Fibroblast of skin of right quadriceps (primary cell): ENCODE measurements around the gene TSTD2.
A peak's percentile ranks its signal among the peaks of the same experiment; 100 is the strongest.
"Not testable (repeated sequence)": the region's sequence is repeated elsewhere in the genome, so short reads cannot be mapped to it uniquely, and the experiment has no call there.

ENCODE experiments used
- DNase-seq: peaks from one replicate; pipeline ENCODE4 v3.0.0-alpha.2; 2013

Gene TSTD2

DNA sequence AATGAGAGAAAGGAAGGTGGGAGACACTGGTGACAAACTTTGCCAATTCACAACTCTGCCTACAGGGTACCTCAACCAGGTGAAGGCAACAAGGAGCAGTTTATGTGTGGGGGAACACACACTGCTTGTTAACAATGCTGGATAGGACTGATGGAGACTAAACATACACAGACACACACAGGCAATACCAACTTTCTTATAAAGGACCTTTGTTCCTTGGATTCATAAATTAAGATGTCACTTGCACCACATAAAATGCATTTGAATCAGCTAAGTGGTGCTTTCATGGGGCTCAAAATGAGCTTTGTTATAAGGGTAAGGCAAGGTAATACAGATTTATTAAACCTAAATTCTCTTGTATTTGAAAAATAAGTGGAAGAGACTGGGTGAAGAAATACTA, 4.0 kb downstream of the TSTD2 start:
- DNase-seq, result no peak

DNA sequence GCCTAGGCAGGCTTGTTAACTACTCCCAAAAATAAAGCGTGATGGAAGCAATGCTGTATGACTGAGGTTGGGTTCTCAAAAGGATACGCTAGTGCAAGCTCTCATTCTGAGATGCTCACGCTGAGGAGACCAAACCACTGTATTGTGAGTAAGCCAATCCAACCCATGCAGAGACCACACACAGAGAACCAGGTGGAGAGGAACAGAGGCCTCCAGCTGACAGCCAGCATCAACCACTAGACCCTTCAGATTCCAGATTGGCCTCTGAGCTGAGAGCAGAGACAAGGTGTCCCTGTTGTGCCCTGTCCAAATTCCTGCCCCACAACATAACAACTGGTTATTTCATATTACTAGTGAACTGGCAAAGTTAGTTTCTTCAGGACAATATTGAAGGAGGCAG, 4.5 kb downstream of the TSTD2 start:
- DNase-seq, result no peak

DNA sequence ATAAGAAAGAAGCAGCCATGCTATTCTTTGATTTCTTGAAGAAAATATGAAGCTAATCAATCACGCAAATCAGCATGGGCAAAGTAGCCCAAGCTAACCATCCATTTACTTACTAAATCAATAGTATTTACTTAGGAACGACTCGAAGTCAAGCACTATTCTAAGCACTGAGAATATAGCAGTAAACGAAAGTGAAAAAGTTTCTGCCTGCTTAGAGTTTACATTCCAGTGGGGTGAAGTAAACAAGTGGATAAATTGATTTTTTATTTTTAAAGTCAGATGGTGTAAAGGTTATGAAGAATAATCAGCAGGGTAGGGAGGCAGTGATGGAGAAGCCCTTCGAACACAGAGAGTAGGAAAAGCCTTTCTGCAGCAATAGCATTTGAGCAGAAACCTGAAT, 5.5 kb downstream of the TSTD2 start:
- no peak for DNase-seq

DNA sequence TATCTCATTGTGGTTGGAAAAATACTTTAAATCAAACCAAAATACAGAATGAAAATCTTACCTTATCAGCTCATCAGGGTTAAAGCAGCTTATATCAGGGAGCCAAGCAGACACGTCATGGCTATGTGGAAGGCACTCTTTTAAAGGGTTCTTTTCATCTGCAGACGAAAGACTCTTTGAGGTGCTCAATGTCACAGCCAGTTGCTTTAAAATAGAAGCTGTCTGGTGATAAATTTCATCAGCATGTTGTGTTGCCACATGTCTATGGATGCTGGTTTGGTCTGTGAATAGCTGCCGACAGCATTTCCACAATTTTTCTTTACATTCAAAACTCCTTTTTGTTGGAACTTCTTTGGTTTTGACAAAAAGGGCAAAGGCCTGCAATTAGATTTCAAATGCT, 7.5 kb downstream of the TSTD2 start:
- no peak for DNase-seq

DNA sequence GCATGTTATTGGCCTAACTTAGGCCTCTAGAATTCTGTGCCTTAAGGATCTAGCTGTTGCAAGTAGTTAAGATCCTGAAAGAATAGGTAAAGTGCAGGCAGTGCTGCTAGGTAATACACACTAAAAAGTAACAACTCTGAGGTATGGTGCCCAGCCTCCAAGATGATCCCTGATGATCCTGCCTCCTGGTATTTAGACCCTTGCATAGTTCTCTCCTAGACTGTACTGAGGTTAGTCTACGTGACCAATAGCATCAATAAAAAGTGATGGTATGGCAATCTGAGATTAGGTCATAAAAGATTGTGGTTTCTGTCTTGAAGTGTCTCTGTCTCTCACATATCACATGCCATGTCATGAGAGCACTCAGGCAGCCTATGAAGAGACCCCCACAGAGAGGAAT, 9.2 kb downstream of the TSTD2 start:
- no peak for DNase-seq

DNA sequence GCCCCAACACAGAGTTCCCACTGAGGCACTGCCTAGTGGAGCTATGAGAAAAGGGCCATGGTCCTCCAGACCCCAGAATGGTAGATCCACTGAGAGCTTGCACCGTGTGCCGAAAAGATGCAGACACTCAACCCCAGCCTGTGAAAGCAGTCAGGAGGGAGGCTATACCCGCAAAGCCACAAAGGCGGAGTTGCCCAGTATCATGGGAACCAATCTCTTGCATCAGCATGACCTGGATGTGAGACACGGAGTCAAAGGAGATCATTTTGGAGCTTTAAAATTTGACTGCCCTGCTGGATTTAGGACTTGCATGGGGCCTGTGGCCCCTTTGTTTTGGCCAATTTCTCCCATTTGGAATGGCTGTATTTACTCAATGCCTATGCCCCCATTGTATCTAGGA, 10.7 kb downstream of the TSTD2 start:
- DNase-seq, result not testable (repeated sequence)

DNA sequence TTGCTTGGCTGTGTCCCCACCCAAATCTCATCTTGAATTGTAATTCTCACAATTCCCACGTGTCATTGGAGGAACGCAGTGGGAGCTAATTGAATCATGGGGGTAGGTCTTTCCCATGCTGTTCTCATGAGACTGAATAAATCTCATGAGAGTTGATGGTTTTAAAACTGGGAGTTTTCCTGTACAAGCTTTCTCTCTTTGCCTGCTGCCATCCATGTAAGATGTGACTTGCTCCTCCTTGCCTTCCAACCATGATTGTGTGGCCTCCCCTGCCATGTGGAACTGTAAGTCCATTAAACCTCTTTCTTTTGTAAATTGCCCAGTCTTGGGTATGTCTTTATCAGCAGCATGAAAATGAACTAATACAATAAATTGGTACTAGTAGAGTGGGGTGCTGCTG, 13.1 kb downstream of the TSTD2 start:
- not testable (repeated sequence) for DNase-seq

DNA sequence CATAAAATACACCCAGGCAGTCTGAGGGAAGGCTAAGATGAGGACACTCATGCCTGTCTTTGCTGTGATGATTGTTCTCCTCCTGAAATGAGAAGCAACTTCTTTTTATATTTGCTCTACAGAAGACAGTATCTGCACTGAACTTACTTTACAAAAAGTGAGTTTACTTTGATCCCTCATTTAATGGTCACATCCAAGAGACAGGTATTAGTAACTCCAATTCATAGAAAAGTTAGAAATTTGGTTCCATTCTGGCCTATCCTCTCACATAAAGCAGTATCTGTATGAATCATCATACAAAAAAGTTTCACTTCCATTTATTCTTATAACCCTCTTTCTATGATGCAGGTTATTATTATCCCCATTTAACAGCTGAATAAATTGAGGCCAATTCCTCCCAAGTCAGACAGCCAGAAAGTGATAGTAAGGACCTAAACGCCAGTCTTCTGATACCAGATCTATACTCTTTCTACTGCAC, 15.2 kb downstream of the TSTD2 start:
- no peak for DNase-seq

DNA sequence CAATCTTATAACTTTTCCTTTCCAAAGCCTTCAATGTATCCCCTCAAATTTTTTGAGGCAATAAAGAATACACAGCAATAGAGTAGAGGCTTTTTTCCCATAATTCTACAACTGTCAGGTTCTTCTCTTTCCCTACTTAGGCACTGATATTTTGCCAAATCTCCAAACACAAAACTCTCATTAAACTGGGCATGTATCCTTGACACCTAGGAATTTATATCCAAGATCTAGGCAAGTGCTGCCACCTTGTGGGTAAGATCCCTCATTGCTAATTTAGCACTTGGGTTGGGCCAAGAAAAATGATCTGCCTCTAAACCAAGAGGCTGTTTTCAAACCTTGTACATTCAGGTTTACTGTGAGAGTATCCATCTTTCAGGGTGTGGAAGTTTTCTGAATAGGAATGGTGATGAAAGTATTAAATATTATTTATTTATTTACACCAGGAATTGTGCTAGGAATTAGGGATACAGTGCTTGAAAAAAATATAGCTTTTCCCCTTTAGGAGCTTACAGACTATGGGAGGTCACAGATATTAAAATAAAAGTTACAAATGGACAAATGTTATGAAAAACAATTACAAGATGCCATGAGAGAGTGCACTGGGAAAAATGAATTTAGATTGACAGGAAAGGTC, 17.6 kb downstream of the TSTD2 start:
- peak; percentile 44 for DNase-seq

DNA sequence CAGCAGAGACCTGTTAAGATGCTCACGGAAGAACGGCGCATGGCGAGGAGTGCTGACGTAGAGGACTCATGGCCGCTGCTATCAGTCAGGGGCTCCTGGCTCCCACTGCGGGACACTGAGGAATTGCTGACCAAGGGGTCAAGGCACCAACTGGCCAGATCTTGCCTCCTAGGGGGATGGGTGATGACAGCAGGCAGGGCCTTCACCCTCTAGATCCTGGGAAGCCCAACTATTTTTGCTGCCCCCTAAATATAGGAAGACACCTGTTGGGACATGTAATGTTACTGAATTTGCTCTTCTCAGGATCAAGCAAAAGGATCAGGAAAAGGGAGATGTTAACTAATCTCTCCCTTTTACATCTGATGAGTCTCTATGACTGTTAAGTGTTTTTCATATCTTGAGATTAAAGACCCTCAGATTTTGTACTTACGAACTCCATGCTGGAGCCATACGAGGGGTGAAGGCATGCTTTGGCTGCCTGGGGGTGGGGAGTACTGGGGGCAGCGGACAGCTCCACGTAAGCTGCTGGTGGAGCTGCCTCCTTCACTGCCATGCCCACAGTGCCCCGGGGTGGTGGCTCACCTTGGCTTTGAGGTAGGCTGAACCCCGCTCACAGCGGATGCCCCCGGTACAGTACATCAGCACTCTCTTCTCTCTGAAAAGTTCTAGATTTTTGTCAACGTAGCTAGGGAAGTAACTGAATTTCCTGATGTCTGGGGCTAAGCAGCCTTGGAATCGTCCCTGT, 28.1 kb downstream of the TSTD2 start:
- no peak for DNase-seq

DNA sequence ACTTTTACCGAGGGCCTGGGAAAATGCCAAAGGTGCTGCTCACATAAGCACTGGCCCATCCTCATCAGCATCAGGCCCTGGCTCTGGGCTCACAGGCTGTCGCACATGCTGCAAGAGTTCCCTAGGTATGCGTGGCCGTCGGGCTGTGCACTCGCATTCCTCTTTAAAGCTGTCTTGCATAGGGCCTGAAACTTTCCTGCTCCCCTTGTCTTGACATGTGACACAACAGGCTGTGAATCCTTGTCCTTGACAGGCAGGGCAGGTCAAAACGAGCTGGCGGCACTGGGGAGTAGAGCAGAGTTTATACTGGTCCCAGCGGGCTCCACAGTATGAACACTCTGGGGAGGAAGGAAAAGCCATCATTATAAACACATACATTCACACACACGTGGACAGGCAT, 30.7 kb downstream of the TSTD2 start:
- DNase-seq, result no peak

DNA sequence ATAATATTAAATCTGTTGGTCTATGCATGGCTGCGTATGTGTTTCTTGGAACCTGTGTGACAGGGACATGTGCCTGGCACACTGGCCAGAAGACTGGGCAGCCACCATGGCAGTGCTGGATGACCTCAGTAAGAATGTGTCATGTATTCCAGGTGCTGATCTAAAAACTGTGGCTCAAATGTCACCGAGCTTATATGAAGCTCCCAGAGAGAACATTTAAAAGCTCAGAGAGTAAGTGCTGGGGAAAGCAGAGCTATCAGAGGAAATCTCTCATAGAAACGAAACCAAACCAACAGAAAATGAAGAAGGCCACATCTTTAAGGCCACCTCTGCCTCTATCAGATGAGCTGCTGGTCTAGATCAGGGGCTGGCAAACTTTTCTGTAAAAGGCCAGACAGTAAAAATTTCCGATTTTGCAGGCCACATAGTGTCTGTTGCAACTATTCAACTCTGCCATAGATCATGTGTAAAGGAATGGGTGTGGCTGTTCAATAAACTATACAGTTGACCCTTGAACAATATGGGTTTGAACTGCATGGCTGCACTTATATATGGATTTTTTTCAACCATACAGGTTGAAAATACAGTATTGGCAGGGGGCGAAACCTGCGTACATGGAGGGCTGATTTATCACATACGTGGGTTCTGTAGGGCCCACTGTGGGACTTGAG, 31.8 kb downstream of the TSTD2 start:
- DNase-seq, result no peak

DNA sequence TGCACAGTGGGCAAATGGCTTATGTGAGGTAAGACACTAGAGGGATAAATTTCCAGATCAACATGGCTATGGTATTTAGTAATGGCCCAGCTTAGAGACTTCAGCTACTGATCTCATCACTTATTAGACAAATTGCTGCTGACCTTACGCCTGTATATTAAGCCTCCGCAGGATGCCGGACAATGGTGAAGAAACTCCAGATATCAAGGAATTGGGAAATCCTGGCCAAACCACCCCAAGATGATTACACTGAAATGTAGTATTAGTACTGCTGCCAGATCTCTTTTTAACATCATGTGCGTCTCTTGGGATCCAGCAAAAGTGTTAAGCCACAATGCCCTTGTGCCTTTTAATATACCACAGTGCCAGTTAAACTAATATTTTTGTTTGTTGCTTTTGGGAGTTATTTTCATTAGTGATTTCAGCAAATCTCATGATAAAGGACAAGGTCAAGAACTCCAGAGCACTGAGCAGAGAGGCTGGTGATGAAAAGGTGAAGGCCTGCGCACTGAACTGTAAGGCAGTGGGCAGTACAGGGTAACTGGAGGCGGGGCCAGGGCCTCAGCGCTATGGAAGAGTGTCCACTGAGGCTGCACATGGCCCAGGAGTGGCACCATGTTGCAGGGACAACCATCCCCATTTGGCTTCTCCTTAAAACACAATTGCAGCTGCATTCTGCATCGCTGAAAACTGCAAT, 32.5 kb downstream of the TSTD2 start:
- DNase-seq, result no peak

DNA sequence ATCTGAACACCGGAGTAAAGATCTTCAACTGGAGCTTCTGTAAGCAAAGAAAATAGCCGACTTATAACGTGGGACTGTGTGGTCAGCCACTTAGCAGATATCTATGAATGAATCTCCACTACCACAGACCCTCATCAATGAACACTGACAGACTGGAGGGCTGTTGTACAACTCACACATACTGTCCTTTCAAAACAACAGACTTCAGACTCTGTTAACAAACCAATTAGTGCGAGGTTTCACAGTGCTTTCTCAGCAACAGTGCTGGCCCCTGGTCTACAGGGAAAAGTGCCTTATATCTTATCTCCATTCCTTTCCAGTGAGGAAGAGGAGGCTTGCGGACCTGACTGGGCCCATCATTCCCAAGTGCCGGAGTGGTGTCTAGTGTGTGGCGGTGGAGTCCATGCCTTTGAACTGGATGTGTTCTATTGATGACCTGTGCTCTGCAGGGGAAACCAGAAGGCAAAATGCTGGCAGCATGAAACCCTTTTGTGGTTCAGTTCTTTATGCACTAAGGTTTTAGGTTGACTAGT, 33.8 kb downstream of the TSTD2 start:
- DNase-seq, result no peak

DNA sequence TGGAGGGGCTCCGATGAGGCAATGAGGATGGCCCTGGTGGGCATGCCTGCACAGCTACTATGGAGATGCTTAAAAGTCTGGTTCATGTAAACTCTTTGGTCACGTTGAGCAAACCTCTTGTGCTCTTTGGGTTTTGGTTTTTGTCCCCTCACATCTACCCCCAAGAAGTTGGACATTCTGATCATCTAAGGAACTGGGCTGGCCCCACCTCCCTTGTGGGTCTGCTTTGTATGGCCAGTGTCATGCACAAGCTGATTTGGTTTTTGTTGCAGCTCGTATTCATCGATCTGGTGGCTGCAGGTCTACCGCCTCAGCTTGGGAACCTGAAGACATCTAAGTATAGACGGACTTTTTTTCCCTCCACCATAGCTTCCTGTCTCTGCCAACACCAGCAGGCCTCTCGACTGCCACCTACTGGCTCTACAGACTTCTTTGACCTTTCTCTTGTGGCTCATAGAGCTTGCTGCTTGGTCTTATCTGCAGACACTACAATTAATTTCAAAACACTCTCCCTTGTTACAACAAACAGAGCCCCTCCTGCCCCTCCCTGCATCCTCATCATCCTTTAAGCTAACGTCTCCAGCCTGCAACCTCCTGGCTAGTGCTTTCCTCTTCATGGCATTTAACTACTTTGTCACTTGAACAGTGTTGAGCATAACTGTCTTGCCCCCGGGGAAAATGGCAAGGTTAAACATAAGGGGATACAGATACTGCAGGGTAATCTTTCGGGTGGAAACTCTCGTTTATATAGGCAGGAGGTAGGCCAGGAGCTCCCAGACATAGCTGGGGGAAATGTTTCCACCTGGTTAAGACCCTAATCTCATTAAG, 34.5 kb downstream of the TSTD2 start:
- DNase-seq, result peak; percentile 57

DNA sequence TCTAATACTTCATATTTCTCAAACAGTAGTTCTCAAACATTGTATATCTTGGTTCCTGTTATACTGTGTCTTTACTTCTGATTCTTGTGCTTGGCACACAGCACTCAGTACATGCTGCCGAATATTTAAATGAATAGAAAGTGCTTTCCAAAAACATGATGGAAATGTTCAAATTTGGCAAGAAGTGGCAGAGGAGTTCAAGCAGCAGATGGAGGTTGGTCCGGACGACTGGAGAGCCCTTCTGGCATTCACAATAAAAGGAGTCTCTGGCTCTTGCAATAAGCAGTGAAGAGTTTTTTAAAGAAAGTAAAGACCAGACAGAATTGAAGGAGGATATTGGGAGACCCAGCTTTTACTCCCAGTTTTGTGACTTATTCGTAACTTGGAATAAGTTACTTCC, 36.3 kb downstream of the TSTD2 start:
- DNase-seq, result no peak

DNA sequence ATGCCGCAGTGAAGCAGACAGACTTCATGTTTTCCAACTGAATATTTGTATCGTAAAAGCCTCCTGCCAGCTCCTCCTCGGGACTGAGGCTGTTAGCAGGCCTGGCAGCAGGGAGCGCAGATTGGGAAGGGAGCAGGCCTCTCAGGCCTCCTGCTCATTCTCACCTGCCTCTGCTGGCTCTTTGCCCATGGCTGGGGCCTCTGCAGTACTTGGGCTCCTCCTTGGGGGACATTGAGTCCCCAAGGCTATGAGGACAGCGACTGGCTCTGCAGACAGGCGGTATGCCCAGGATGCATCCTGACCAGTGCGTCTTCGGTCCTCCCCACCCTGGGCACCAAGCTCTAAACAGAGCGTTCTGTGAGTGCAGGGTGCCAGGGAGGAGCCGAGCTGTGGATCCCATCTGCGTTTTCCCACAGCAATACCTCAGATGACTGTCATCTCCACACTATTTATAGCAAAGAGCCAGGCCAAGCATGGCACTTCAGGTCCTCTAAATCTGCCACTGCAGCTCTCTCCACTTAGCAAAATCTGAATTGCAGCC, 38.7 kb downstream of the TSTD2 start:
- no peak for DNase-seq

DNA sequence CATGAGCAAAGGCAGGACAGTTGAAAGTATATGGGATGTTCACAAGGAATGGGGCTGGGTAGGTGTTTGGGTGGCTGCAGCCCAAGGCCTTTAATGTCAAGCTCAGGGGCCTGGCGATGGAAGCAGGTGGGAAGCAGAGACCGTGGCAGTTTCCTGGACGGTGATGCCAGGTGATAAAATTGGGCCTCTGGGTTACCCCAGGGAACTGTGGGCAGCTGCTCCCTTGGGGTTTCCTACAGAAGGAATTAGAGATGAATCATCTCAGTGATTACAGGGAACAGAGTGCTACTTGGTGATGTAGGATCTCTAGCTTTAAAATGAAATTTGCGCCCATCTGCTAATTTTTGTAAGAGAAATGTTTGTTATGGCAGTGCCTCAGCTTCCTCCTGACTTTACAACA, 39.2 kb downstream of the TSTD2 start:
- DNase-seq, result no peak

DNA sequence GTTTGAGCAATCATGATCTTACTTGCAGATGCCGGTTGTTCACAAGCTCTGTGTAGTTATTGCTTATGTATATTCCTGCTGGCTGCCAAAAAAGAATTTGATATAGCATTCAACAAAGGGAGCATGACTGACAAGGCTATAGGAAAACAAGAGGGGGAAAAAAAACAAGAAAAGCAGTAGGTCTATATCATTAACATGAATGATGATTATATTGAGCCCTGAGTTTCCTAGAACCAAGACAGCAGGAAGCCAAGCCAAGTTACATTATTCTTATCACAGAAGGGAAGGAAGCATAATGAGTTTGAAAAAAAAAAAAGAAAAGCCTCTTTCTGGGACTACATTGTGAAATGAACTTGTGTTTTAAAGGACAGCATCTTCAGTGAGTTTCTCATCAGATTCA, 41.0 kb downstream of the TSTD2 start:
- no peak for DNase-seq

DNA sequence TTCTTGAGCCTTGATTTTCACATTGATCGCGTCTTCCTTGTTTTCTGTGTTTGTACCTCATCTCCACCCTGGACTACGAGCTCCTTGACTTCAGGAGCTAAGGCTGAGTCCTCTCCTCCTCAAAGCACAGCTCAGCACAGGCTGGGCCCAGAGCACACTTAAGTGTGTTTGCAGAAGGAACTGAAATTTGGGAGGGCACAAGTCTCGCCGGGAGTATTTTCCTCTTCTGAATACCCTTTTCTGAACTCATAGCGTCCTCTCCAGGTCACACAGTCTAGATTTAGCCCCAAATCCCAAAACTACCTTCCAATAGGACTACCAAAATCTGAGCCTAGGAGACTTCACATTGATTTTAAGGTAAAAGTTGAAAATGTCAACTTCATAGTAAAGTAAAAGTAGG, 41.6 kb downstream of the TSTD2 start:
- no peak for DNase-seq

DNA sequence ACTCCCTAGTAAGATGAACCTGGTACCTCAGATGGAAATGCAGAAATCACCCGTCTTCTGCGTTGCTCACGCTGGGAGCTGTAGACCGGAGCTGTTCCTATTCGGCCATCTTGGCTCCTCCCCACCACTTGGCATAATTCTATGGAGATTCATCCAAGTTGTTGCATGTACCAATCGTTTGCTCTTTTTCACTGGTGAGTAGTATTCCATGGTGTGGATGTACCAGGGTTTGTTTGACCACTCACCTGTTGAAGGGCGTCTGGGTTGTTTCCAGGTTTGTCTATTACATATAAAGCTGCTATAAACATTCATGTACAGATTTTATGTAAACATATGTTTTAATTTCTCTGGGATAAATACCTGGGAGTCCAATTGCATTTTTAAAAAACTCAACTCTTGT, 46.3 kb downstream of the TSTD2 start:
- DNase-seq, result not testable (repeated sequence)

DNA sequence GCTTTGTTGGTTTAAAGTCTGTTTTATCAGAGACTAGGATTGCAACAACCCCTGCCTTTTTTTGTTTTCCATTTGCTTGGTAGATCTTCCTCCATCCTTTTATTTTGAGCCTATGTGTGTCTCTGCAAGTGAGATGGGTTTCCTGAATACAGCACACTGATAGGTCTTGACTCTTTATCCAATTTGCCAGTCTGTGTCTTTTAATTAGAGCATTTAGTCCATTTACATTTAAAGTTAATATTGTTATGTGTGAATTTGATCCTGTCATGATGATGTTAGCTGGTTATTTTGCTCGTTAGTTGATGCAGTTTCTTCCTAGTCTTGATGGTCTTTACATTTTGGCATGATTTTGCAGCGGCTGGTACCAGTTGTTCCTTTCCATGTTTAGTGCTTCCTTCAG, 48.4 kb downstream of the TSTD2 start:
- DNase-seq, result not testable (repeated sequence)
